Eye (tissue), 1 donor: ENCODE results near the gene PRKN.
A peak's percentile ranks its signal among the peaks of the same experiment; 100 is the strongest.

ENCODE experiments used
- DNase-seq: peaks from one replicate; pipeline ENCODE4 v3.0.0-alpha.2; 2015

Gene PRKN

DNA sequence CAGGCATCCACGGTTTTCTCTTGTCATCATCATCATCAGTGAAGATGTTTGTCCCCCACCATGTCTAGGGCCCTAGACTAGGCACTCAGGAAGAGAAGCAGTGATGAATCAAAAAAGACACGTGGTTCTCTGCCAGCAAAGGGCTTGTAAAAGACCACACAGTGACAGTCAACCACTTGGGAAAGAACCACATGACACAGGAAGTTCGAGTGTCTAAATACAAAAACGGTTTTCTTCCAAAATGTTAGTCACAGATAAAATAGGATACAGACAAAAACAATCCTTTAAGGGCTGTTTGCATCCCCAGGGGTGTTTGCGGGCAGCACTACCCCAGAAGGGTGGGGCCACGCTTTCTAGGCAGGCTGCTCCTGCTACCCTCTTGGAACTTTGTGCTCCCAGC, 1096.9 kb downstream of the PRKN start:
- no peak for DNase-seq

DNA sequence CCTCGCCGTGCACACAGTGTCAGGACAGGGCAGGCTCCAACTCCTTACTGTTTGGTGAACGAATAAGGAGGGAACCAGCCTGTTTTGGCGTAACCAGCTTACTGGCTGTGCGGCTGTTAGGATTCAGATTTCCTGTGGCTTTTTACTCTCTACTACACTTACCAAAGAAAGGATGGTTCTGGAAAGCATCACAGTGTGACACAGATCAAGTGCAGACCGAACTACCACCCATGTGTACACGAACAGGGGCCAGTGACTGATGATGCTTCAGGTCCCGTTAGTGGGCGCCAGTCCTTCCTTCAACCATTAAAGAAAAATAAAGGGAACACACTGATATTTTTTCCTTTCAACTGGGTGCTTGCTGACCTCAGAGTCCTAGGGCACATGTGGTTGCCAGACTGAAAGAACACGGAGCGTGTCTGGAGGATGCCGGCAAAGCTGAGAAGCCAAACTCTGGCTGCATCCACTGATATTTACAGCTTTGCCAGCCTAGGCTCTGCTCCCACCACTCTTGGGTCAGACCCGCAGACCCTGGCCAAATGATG, 1101.4 kb downstream of the PRKN start:
- DNase-seq = no peak

DNA sequence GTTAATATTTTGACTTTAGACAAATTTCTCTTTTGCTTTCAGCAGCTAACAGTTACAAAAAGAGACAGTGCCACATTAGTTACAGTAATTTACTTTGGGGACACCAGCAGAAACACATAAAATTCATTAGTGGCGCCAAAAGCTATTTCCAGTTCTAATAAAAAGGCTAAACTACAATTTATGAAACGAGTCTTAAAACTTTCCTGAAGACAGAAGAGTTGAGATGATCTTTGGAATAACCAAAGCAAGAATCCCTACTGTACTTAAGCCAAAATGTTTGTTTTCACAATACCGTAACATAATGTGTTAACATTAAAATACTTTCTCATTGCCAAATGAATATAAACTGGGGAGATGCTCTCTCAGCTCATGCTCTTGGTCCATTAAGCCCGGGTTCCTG, 1103.5 kb downstream of the PRKN start:
- no peak for DNase-seq

DNA sequence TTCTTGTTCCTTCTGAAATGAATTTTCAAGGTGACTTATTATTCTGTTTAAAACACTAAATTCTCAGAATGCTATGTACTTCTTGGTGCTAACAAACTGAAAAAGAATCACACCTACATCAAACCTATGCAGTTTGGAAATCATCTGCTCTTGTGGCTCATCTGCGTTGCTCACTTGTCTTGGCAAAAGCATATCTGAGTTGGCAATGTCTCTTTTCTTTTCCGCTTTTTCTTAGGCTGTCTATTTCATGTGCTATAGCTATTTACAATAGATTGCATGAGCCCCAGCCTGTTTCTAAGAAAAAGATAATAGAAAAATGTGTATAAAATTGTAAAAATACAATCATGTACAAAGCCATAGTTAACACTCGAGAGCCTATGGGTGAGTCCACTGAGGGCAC, 1104.8 kb downstream of the PRKN start:
- DNase-seq = no peak

DNA sequence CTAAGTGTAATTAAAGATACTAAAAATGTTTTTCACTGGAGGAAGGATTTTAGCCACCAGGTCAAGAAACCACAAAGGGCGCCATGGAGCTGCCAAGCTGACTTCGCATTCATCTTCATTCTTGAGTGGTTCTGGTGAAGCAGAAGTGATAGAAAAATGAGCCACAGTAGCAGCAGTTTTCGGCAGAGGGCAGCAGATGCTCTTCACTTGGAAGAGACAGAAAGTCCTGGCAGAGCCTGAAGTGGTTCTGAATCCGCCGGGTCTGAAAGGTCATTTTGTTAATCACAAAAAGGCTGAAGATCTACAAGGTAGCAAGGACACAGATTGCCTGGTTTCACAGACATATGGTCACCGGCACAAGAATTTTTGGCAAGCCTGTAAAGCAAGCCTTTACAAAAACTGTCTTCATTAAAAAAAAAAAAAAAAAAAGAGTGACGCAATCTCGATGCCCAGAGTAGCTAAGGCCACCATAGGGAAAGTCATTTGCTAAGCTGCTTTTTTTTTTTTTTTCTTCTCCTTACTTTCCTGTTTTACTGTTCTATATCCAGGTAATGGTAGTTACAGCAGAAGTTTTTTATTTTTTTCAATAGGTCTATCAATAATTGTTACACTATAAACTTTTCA, 1108.6 kb downstream of the PRKN start:
- DNase-seq = peak; percentile 87

DNA sequence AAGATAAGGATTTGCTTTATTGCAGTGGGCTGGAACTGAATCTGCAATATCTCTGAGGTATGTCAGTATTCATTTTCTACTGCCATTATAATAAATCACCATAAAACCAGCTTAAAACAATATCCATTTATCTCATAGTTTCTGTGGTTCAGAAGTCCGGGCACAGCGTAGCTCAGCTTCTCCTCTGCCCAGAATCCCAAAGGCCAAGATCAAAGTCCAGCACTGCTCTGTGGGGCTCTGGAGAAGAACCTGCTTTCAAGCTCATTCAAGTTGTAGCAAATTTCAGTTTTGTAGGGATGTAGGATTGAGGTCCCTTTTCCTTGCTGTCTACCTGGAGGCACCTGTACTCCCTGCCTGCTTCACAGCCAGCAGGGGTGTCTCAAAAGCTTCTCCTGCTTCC, 1113.9 kb downstream of the PRKN start:
- no peak for DNase-seq

DNA sequence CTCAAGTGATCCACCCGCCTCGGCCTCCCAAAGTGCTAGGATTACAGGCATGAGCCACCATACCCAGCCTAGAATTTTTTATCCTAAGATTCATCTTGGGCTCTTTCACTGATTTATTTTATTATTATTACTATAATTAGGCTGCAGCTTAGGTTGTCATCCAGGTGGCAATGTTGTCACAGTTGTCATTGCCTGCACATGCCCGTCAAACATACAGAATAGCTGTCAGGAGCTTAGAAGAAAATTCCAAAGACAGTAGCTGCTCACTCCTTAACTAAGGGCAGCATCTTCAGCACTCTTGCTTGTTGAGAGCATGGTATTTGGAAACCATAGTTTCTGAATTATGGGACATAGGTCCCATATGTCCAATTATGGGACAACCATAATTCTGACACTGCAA, 1118.8 kb downstream of the PRKN start:
- DNase-seq = no peak

DNA sequence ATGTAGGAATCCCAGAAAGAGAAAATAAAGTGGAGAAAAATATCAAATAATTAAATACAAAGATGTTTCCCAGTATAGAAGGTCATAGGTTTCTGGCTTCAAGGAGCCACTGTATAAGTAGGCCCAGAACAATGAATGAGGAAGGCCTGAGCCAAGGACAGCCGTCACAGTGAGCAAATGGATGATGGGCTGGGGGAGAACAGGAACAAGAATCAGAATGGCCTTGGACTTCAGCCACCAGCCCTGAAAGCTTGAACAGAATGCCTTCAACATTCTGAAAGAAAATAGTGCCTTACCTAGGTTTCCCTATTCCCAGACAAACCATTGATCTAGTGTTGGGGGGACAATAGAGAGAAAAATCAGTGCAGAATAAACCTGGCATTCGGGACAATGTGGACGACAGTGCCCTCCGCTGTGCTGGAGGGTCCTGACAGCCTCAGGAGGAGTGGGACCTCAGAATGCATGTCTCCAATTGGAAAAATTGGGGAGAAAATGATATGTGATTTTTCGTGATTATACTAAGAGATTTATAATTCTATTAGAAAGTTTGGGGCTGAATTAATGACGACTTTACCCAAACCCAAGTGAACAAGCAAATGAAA, 1119.8 kb downstream of the PRKN start:
- no peak for DNase-seq

DNA sequence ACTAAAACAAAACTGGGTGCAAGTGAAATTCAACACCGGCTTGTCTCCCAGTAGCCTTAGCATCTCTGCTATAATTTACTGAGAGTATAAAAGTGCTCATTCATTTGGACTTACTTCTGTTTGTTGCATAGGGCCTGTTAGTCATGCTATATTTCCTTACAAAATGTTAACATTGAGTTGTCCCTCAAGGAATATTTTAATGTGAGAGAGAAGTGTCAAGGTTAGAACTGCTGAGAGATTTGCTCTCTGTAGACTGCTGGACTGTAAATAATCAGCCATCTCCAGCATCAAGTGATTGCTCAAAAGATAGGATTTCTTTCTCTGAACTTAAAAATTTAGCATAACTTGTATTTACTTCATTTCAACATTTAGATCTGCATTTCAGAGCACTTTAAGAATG, 1125.2 kb downstream of the PRKN start:
- no peak for DNase-seq

DNA sequence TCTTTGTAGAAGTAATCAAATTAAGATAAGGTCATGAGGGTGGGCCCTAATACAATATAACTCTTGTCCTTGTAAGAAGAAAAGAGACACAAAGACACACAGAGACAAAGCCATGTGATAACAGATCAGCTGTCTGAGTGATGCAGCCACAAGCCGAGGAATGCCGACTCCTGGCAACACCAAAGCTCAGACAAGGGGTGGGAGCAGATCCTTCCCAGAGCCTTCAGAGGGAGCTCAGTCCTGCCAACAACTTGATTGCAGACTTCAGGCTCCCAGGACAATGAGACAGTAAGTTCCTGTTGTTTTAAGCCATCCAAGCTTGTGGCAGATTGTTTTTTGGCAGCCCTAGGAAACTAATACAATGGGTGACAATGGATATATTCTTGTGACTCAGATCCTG, 1128.7 kb downstream of the PRKN start:
- DNase-seq = no peak

DNA sequence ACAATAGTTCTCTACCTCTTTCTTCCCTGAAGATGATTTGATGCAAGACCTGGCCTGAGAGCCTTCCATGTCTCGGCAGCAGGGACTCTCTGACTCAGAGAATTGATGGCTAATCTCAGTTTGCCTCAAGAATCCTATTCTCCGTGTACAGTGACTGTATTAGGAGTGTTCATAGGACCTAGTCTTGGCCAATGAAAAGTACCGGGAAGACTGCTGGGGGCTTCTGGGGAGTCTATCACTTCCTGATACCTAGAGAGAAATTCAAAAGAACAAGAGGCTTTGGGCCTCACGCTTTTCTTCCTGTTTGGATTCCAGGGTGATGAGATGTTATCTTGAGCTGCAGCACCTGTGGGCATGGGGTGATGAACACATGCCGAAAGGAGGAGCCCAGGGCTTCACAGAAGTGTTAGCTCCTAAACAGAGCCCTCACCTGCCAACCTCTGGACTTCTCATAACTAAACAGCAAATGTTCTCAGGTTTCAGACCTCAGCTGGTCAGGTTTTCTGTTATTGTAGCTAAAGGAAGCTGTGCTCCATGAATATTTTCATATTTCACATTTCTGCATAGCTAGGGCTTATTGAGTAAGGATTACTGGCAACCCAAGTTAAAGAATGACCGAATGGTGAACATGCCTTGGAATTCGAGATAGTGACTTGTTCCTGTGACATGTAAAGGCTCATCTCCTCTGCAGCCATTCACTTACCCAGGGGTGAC, 1130.6 kb downstream of the PRKN start:
- DNase-seq = no peak

DNA sequence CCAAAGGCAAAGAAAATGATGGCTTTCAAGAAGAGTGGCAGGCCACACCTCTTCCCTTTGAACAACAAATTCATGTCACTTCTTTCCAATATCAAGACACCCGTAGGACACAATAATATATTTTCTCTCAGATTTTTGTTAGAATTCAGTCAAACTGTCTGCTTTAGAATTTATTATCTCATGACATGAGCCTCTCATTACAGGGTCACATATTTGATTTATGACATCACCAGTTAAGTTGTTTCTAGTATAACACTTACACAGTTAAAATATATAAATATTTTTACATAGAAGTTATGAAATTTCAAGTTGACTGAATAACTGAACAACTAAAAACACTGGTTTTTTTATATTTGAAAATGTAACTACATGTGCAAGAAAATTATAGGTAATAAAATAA, 1133.2 kb downstream of the PRKN start:
- no peak for DNase-seq

DNA sequence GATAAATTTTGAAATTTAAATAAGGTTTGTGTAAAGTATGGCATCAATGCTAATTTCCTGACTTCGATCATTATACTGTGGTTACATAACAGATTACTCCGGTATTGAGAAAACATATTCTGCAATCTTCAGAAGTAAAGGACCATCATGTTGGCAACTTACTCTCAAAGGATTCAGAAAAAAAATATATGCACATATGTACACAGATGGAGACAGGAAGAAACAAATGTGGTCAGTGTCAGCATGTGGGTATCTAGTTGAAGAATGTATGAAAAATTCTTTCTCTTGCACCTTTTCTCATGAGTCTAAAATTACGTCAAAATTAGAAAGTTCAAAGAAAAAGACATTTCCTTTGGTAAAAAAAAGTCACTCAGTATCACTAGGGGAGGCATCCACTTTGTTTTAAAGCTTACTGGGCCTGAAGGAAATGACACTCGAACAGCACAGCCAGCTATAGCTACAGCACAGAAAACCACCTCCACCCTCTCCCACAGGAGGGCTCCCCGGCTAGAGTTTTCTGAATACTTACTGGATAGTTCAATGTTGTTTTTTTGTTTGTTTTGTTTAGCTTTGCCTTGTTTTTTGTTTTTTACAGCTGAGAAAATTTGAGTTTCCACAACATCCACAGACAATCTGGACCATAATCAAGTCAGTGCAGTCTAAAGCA, 1136.5 kb downstream of the PRKN start:
- DNase-seq = no peak

DNA sequence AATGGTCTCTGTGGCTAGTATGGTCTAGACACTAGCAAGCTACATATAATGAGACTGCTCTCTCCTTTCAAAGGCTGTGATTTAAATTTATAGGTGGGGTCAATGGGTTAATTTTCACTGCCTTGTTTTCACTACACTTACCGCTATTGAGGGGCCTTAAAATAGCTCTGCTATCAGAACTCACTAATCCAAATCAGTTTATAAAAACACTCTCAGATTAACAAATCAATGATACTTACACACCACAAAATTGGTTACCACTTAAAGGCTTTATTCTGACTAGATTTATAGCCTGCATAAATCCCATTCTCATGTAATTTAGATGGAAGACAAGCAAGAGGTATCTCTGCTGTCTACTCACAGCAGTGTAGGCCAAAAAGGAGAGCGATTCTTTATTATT, 1140.7 kb downstream of the PRKN start:
- DNase-seq = no peak

DNA sequence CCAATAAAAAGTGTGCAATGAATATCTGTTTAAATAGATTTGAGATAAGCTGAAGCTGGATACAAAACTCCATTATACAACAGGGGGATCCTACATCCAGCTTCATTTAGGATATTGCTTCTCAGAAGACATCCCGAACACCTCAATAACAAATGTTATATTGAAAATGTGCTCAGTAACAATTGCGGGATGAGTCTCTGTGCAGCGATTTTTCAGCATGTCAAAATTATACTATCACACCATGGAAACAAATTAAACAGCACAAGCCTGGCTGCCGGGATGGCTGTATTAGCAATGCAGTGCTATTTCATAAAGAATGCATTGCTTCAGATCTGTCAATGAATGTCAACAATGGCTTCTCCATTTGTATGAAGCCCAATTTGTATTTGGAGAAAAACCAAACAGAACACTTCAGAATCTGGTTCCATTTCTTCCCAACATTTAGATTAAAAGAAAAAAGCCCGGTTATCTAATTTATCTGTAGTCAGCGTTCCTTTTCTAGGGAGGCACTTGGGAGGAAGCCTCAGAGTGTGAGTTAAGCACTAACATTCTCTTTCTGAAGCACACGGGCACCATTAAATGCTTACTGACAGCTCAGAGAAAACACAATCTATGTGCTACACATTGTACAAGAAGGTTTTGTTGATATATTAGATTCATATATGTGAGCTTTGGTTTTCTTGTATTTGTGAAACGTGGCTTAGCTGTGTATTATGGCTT, 1142.8 kb downstream of the PRKN start:
- no peak for DNase-seq

DNA sequence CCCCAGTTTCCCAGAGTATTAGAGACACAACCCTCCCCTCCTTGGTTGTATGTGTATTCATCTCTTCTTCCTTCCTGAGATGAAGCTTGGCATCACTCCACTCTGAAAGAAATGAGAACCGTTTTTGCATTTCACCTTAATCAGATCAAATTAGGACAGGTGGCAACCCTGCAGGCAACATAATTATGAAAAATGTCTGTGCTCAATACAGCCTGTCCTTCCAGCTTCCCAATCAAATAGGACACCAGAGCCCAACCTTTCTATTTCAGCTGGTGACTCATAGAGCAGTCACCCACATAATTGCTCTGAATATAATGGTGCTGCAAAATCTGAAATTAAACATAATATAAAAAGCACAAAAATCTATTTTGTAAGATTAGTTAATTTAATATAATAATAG, 1143.5 kb downstream of the PRKN start:
- DNase-seq = no peak

DNA sequence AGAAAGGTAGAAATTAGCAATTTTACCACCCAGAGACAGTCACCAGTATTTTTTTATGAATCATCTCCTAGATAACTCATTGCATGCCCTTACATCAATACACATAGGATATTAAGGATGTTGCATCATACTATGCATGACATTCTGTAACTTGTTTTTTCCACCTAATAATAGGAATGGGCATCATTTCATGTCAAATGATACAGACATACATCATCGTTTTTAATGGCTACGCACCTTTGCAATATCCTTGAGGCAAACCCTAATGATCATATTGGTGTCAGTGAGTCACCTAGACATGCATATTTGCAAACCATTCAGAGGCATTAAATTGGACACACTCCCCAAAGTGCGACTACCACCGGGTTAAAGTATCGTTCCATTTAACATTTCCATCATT, 1144.0 kb downstream of the PRKN start:
- no peak for DNase-seq

DNA sequence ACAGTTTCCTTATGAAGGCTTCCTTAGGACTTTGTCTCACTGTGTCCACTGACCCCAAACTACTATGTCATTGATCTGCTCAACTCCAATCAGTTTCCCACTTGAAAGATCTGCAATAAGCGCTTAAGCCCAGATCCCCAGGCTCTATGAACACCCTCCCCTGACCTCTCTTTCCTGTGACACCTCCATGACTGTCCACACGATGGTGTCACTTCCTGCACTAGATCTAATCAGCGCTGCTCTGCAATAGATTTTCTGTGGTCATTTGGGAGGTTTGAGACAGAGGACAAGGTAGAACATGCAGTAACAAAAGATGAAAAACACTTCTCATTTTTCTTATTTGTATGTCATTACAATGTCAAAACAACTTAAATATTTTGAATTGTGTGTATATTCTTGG, 1149.1 kb downstream of the PRKN start:
- DNase-seq = no peak

DNA sequence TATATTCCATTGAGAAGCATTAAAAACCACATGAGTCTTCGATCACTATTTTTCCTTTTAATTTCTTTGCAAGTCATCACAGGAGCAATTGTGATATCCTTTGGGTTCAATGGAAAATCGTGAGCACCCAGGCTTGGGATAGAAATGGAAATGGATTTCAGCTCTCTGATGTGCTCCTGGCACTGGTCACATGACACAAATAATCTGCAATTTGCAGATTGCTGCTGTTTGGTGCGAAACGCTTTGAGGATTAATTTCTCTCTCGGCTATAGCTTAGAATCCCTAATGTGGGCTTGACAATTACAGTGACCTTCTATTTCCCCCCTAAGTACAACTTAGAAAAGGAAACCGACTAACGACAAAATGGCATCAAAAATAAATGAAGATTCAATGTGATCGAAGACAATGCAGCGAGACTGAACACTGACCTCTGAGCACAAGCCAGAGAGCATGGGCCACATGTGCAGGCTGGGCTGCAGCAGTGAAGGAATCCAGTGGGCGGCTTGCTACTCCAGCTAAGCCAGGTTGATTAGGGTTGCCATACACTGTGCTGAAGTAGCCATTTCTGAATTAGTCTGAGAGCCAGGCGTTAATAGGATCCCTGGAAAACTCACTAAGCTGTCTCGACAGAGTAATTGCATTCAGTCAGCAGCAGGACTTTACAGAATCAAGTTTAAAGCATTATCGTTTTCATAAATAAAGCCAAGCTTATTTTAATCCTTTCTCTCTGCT, 1151.9 kb downstream of the PRKN start:
- peak; percentile 60 for DNase-seq

DNA sequence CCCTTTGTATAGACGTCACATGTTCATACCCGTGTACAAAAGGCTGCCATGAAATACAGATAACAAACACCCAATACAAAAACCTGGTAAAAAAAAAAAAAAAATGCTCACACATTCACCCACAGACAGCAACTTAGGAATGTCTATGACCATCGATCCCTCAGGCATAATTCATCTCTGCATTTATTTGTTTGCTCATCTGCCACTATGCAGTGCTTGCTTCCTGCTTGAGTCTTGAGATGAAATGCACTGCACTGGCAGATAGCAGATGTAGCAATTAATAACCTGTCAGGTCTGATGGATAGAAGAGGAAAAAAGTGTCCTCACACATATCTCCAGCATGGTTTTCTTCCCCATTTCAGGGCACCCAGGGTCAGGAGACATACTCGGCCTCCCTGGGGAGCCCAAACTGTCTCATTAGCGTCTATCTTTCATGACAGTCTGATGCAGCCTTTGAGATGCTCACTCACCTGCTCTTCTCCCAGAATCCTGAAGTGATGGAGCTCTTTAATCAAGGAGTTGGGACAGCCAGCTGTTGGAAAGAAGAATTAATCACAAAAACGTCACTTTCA, 1158.6 kb downstream of the PRKN start:
- peak; percentile 67 for DNase-seq

DNA sequence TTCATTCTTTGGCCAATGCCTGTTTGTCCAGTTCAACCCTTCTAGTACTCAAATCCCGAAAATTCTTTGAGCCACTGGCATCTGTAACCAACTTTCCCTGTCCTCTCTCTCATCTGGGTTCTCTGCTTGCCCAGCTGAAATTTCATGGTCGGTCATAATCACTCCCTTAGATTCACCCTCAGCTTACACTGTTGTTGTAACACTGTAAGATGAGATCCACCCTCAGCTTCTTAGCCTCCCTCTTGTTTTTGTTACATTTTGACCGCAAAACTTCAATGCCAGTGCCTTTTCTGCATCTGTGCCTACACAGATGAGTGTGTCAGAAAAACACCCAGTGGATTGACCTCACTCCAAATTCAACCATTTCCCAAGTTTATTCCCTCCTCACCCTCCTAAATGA, 1162.6 kb downstream of the PRKN start:
- no peak for DNase-seq

DNA sequence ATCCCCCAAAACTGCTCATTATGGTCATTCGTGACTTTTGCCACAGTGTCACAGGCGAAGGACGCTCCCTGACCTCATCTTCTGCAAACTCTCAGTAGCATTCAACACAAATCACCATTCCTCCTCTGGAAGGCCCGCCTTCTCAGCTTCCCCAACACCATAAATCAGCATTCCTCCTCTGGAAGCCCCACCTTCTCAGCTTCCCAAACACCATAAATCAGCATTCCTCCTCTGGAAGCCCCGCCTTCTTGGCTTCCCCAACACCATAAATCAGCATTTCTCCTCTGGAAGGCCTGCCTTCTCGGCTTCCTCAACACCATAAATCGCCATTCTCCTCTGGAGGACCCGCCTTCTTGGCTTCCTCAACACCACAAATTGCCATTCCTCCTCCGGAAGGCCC, 1165.7 kb downstream of the PRKN start:
- DNase-seq = no peak
